ENCODE measurements around the gene TRIM29.

TRIM29 gene

GRCh38 chr11:120098503-120099020, 39.4 kb downstream of the TRIM29 start:
- DNase-seq (ENCODE audit: low read depth in 2 of 2, low spot score in 1 of 2): no peak

DNA sequence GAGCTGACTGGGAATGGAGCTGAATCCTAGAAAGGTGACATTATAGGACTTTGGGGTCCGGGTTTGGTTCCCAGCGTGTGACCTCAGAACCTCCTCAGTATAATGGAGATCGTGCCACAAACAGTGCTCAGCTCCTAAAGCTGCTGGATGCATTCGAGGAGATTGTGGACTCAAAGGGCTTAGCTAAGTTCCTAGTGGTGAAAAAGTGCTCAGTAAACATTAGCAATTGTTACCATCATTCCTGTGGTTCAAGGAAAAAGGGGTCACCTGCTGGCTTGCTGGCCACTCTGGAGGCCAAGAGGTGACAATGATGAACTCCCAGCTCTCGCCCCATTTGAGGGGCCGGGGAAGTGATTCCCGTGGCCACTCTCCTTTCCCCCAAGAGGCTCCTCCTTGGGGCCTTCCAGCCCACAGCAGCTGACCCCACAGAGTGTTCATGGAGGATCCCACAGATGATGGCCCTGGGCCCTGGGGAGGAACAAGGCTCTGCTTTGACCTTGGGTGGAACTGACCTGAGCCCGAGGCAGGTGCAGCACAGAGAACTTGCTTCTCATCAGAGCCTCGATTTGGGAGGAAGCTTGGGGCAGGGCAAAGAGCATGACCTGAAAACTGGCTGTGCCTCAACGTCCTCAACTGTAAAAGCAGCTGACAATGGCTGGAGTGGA, 40.1 kb downstream of the TRIM29 start:
- DNase-seq (ENCODE audit: low read depth in 2 of 2, low spot score in 1 of 2): no peak

DNA sequence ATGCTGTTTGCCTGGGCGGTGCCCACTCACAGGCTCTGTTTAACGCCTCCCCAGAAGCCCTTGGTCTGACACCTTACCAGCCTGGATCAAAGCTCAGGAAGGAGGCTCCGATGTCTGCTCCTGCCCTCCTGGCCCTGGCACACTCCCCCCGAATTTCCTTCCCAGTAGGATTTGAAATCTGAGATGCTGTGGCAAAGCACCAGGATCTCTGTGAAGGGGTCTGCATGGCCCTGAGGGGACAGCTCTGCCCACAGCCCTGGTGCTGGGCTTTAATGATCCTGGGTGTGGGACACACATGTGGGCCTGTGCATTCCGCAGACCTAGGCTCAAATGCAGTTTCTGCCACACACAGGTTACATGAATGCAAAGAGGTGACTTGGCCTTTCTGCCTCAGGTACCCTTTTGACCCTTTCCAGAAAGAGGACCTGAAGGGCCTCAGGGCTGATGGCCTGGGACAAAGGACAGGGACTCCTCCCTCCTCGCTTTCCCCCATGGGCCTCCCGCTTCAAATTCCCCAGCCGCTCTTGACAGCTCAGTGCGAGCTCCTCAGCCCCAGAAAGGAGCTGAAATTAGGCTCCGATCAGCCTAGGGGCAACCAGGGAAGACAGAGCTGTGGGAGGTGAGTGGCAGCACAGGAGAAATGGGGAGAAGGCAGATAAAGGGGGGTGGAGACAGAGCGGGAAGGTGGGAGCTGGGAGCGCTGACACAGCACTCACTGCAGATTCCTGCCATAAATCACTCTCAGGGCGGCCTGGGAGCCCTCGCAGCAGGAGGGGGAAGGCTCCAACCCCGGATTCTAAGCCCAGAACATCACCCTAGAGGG, 41.3 kb downstream of the TRIM29 start:
- DNase-seq (ENCODE audit: low read depth in 2 of 2, low spot score in 1 of 2): no peak

GRCh38 chr11:120095516-120095915, 42.4 kb downstream of the TRIM29 start:
- DNase-seq (ENCODE audit: low read depth in 2 of 2, low spot score in 1 of 2): no peak

- DNase-seq (ENCODE audit: low read depth in 2 of 2, low spot score in 1 of 2): no peak
These were observed 46.2 kb downstream of the TRIM29 start for GRCh38 chr11:120091701-120092100.

DNA sequence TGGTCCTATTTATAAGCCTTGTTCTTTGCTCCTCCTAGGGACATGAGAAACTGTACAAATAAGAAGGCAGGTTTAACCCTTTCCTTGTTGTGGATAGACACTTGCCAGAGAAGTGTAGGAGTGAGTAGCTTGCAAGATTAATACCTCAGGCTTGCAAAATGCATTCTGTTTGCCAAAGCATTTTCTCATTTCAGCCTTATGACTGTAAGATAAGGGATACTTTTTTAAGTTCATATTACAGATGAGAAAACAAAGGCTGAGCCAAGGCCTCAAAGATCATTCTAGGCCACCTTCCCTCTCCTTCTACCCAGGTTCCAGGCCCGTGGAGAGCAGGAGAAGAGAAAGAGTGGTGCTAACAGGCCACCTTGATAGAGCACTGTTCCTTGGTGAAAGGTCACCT, 46.8 kb downstream of the TRIM29 start:
- no peak for DNase-seq (ENCODE audit: low read depth in 2 of 2, low spot score in 1 of 2)

- no peak for DNase-seq (ENCODE audit: low read depth in 2 of 2, low spot score in 1 of 2)
These were observed 47.5 kb downstream of the TRIM29 start for GRCh38 chr11:120090411-120090810.

DNA sequence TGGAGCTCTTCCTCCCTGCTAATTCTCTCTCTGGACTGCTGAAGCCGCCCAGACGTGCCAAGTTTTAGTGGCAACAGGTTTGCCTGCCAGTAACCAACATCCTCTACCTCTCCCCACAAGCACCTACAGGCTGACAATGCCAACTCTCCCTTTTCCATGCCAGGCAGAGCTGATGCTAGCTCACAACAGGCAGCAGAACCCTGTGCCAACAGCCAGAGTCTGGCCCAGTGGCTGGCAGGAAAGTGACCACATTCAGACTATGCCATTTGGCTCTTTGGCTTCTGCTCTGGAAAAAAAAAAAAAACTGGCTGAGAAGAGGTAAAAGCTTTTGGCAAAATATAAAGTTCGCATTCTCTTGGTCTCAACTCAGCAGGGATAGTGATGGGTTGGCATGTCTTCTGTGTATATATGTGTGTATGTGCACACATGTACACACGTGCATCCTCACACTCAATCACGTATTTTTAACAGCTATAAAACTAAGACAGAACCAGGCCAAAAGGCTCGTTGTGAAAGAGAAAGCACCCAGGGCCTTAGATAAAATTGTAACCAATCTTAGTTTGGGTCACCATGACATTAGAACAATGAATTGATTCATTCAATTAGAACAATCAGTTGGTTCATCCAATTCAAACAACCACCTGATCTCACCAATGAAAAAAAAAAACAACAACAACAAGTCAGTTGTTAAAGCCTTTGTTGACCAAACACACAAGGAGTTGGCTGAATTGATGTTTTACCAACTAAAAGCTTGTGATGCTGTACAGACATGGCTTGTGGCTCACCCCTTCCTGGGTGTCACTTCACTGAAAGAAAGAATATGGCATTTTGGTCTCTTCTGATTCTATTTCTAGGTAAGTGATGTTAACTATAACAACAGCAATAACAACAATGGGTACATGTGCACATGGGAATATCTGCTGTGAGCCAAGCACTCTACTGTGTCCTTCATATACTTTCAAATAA, 48.6 kb downstream of the TRIM29 start:
- DNase-seq (ENCODE audit: low read depth in 2 of 2, low spot score in 1 of 2): no peak

GRCh38 chr11:120088056-120088455, 49.9 kb downstream of the TRIM29 start:
- DNase-seq (ENCODE audit: low read depth in 2 of 2, low spot score in 1 of 2): no peak

GRCh38 chr11:120086651-120087050, 51.3 kb downstream of the TRIM29 start:
- DNase-seq (ENCODE audit: low read depth in 2 of 2, low spot score in 1 of 2): no peak

DNA sequence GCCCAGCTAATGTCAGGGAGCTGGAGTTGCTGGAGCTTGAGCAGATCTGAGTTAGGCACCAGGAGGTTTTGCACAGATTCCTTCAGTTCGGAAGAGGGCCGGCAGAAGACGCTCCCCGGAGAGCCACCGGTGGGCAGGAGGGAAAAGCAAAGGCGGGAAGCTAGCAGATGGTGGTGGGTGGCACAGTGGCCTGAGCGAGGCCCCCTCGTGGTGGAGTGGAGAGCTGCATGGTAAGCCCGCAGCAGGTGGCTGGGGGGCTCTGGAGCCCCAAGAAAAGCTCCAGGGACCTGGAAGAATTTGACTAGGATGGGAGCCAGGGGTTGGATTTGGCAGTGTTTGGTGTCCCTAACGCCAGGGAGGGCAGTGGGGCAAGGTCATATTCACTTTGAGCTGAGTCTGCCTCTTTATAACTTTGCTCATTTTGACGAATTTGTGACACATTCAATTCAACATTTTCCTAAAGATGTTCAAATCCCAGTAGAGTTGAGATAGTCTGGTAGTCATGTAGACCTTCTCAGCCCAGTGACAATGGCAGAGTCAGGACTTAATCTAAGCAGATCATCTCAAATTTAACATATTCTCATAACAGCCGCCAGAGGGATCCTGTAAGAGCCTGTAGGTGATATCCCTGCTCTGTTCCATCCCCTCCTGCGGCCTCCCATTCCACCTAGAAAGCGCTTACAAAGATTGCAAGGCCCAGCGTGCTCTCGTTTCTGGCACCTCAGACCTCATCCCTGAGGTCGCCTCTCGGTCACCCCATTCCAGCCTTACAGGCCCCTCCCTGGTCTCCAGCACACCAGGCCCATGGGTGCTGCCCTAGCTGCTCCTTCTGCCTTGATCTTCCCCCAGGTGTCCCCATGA, 57.9 kb downstream of the TRIM29 start:
- DNase-seq (ENCODE audit: low read depth in 2 of 2, low spot score in 1 of 2): no peak

GRCh38 chr11:120078397-120078796, 59.5 kb downstream of the TRIM29 start:
- DNase-seq (ENCODE audit: low read depth in 2 of 2, low spot score in 1 of 2): no peak

- DNase-seq (ENCODE audit: low read depth in 2 of 2, low spot score in 1 of 2): no peak
These were observed 63.8 kb downstream of the TRIM29 start for GRCh38 chr11:120074076-120074475.

GRCh38 chr11:120073196-120073595, 64.7 kb downstream of the TRIM29 start:
- no peak for DNase-seq (ENCODE audit: low read depth in 2 of 2, low spot score in 1 of 2)

GRCh38 chr11:120068114-120068573, 69.8 kb downstream of the TRIM29 start:
- no peak for DNase-seq (ENCODE audit: low read depth in 2 of 2, low spot score in 1 of 2)

GRCh38 chr11:120067438-120068113, 70.3 kb downstream of the TRIM29 start:
- no peak for DNase-seq (ENCODE audit: low read depth in 2 of 2, low spot score in 1 of 2)

- DNase-seq (ENCODE audit: low read depth in 2 of 2, low spot score in 1 of 2): no peak
These were observed 71.0 kb downstream of the TRIM29 start for GRCh38 chr11:120066738-120067437.

- DNase-seq (ENCODE audit: low read depth in 2 of 2, low spot score in 1 of 2): no peak
These were observed 72.0 kb downstream of the TRIM29 start for GRCh38 chr11:120065876-120066275.

DNA sequence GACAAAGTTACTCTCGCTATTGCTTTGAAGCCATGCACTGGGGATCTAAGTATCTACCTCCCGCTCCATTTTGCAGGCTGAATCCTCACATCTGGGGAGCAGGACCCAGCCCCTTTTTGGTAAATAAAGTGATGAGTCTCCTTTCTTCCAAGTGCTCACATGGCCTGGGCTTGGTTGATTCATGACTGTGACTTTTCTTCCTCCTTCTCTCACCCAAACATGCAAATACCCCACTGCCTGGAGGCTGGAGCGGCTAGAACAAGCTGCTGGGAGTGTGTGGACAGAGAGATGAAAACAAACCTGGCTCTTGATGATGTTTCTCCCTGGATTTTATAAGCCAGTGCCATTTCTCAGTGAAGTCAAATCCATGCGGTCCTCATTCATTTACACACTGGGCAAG, 72.7 kb downstream of the TRIM29 start:
- DNase-seq (ENCODE audit: low read depth in 2 of 2, low spot score in 1 of 2): no peak

Measured in stimulated activated CD8-positive, alpha-beta memory T cell treated with anti-CD3 and anti-CD28 coated beads, Interleukin-4, amount 100 ng/mL, for 4 hours (primary cell).